Activated CD4-positive, alpha-beta T cell treated with anti-CD3 and anti-CD28 coated beads, Interleukin-2, amount 10 ng/mL, durations not matched to agents 24 days and 14 days (primary cell): Measurements from ENCODE around the gene TUBB1. TPM values are rescaled to one million over a fixed set of nuclear protein-coding genes. Genes with fewer than 3 reads are reported as not detected.
A peak's percentile ranks its signal among the peaks of the same experiment; 100 is the strongest.

Experiments
- DNase-seq: peaks from one replicate; pipeline ENCODE4 v3.0.0; 2022
- H3K27ac Mint-ChIP-seq: one replicate; pipeline ENCODE4 v1.8.0; 2022; ENCODE audit warnings: mild to moderate bottlenecking, mixed read lengths
- H3K27me3 Mint-ChIP-seq: one replicate; pipeline ENCODE4 v1.8.0; 2022; ENCODE audit warnings: mixed read lengths
- H3K36me3 Mint-ChIP-seq: one replicate; pipeline ENCODE4 v1.8.0; 2022; ENCODE audit warnings: low read depth, mild to moderate bottlenecking, mixed read lengths
- H3K4me1 Mint-ChIP-seq: one replicate; pipeline ENCODE4 v1.8.0; 2021; ENCODE audit warnings: mixed read lengths
- H3K4me3 Mint-ChIP-seq: one replicate; pipeline ENCODE4 v1.8.0; 2022; ENCODE audit warnings: mild to moderate bottlenecking, moderate library complexity, mixed read lengths
- H3K9me3 Mint-ChIP-seq: one replicate; pipeline ENCODE4 v1.8.0; 2021; ENCODE audit warnings: mixed read lengths
- intact Hi-C: fragments of 100-400 bp; cut with micrococcal nuclease; formaldehyde crosslinking; loops from one replicate; pipeline ENCODE4 v1.15.1; 2023
- total RNA-seq: library from RNA; stranded (reverse); gene quantifications from 2 replicates; pipeline ENCODE4 v1.2.3, GENCODE V29; 2022

The TUBB1 gene
- total RNA-seq, 1 donor from 2014 or later, result not detected

GRCh38 chr20:58995461-58996225 lies 23.6 kb upstream of the TUBB1 start:
- peaks cover 67% of the 10 kb centered on the region for H3K36me3 Mint-ChIP-seq
- H3K4me3 Mint-ChIP-seq, result no peak overlapping the region
- peak overlapping the region; percentile 62 for H3K27ac Mint-ChIP-seq
- intact Hi-C loops, result no loop called here
- no peaks in the 10 kb centered on the region for H3K27me3 Mint-ChIP-seq
- DNase-seq, result no peak
- peaks cover 4% of the 10 kb centered on the region for H3K4me1 Mint-ChIP-seq
- no peaks in the 10 kb centered on the region for H3K9me3 Mint-ChIP-seq

GRCh38 chr20:58996226-58996611 lies 23.0 kb upstream of the TUBB1 start:
- intact Hi-C loops, result no loop called here
- H3K36me3 Mint-ChIP-seq, result peaks cover 66% of the 10 kb centered on the region
- peaks cover 4% of the 10 kb centered on the region for H3K4me1 Mint-ChIP-seq
- H3K4me3 Mint-ChIP-seq, result no peak overlapping the region
- H3K27me3 Mint-ChIP-seq, result no peaks in the 10 kb centered on the region
- no peak overlapping the region for H3K27ac Mint-ChIP-seq
- DNase-seq, result no peak
- H3K9me3 Mint-ChIP-seq, result no peaks in the 10 kb centered on the region

DNA sequence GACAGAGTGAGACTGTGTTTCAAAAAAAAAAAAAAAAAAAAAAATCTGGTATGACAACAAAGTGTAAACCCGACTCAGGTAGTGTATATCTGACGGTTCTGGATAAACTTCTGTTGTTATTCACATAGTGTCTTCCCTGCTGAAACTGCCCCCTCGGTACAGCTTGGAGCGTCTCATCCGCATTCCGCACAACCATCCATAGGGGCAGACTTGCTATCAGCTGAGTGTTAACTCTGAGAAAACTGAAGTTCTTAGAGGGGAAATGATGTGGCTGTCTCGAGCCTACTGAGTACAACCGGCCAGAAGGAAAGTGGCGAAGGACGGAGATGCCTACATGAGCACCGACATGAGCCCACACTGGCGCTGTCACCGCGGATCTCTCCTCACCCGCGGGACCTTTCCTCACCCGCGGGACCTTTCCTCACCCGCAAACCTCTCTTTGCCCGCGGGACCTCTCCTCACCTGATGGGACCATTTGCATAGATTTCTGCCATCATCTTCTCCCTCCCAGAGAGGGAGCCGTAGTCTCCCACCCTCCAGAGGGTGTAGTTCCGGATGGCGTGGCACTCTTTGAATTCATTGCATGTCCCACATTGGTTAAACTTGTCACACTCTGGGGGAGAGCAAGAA lies 22.0 kb upstream of the TUBB1 start:
- no peaks in the 10 kb centered on the region for H3K9me3 Mint-ChIP-seq
- intact Hi-C loops, result no loop called here
- no peaks in the 10 kb centered on the region for H3K27me3 Mint-ChIP-seq
- DNase-seq, result no peak
- peaks cover 65% of the 10 kb centered on the region for H3K36me3 Mint-ChIP-seq
- H3K4me3 Mint-ChIP-seq, result no peak overlapping the region
- H3K4me1 Mint-ChIP-seq, result peaks cover 4% of the 10 kb centered on the region
- H3K27ac Mint-ChIP-seq, result no peak overlapping the region

GRCh38 chr20:58998656-58999055 lies 20.6 kb upstream of the TUBB1 start:
- peaks cover 9% of the 10 kb centered on the region for H3K4me1 Mint-ChIP-seq
- H3K36me3 Mint-ChIP-seq, result peaks cover 59% of the 10 kb centered on the region
- intact Hi-C loops, result no loop called here

DNA sequence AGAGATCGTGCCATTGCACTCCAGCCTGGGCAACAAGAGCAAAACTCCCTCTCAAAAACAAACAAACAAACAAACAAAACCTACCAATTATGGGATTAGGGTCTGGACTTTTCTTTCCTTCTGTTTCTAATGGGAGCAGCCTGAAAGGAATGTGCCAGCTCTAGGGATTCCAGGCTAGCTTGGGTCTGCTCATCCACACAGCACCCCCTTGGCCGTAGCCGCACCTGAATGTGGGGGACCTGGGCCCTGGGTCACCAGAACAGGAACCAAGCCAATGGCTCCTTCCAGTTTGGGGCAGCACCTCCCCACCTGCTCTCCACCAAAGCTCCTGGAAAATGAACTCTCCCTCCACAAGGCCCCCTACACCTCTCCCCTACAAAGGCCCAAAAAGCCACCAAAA lies 18.9 kb upstream of the TUBB1 start:
- intact Hi-C loops, result no loop called here
- DNase-seq, result no peak
- no peaks in the 10 kb centered on the region for H3K9me3 Mint-ChIP-seq
- peaks cover 23% of the 10 kb centered on the region for H3K4me1 Mint-ChIP-seq
- H3K27me3 Mint-ChIP-seq, result no peaks in the 10 kb centered on the region
- peaks cover 52% of the 10 kb centered on the region for H3K36me3 Mint-ChIP-seq
- no peak overlapping the region for H3K27ac Mint-ChIP-seq
- H3K4me3 Mint-ChIP-seq, result no peak overlapping the region

More at GRCh38 chr20:58998656-58999055, 20.6 kb upstream of the TUBB1 start:
- H3K4me3 Mint-ChIP-seq, result no peak overlapping the region
- no peaks in the 10 kb centered on the region for H3K9me3 Mint-ChIP-seq
- no peaks in the 10 kb centered on the region for H3K27me3 Mint-ChIP-seq
- DNase-seq, result no peak
- H3K27ac Mint-ChIP-seq, result no peak overlapping the region

DNA sequence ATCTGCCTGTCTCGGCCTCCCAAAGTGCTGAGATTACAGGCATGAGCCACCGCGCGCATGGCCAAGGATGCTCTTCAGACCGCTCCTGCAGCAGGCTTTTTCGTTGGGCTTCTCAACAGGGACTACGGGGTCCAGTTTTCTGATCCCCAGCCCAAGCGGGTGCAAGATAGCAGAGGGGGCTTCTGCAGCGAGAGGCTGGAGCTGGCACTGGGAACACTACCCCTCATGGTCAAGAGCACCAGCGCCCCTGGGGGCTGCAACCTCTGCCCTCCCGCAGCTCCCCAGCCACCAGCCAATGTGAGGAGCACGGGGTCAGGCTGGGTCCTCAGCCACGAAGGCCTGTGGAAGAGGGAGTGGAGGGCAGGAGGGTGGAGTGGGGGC lies 18.2 kb upstream of the TUBB1 start:
- no peak overlapping the region for H3K27ac Mint-ChIP-seq
- H3K4me1 Mint-ChIP-seq, result peaks cover 30% of the 10 kb centered on the region
- intact Hi-C loops, result no loop called here
- H3K4me3 Mint-ChIP-seq, result no peak overlapping the region
- DNase-seq, result no peak
- H3K9me3 Mint-ChIP-seq, result no peaks in the 10 kb centered on the region
- H3K36me3 Mint-ChIP-seq, result peaks cover 44% of the 10 kb centered on the region
- H3K27me3 Mint-ChIP-seq, result no peaks in the 10 kb centered on the region

DNA sequence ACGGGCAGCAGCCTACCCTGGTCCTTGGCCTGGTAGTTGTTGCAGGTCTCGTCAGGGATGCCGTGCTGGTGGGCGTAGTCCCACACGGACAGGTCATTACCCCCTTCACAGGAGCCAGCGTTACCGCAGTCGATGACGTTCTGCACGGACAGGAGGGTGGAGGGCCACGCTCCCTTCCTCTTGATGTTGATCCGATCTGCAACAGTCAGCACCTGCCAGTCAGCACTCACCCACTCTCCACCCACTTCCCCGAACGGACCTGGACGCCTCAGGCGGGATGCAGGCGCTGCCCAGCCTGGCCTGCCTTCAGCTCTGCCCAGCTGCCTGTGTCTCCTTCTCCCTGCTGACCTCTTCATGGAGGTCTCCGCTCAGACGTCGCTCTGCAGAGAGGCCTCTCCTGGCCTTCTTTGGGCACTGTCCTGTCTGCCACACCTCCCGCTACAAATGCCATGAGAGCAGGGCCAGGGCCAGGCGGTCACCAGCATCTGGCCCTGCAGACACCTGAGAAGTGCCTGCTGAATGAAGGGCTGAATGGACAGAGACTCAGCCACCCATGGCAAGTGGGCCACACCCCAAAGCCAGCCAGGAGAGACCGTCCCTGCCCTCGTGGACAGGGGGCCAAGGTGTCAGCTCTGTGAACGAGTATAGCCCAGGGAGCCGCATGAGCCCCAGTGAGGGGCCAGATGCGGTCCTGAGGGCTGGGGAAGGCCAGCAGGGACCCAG lies 17.6 kb upstream of the TUBB1 start:
- peaks cover 31% of the 10 kb centered on the region for H3K4me1 Mint-ChIP-seq
- no peak for DNase-seq
- H3K4me3 Mint-ChIP-seq, result no peak overlapping the region
- no peak overlapping the region for H3K27ac Mint-ChIP-seq
- H3K36me3 Mint-ChIP-seq, result peaks cover 39% of the 10 kb centered on the region
- H3K9me3 Mint-ChIP-seq, result no peaks in the 10 kb centered on the region
- H3K27me3 Mint-ChIP-seq, result no peaks in the 10 kb centered on the region
- intact Hi-C loops, result no loop called here

DNA sequence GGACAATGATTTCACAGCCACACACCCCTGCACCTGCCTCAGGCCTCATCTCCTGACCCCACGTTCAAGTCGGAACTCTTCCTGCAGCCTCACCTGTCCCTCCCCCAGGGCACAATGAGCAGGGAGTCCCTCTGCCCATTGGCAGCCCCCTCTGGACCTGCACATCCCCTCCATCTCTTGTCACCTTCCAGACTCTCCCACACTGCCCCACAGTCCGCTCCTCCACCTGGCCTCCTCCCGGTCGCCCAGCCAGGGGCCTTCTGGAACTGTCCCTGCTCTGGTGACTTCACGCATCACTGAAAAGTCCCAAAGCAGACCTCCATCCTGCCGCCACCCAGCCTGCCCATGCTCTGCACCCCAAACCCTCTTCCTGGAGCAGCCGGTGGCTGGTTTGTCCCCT lies 16.8 kb upstream of the TUBB1 start:
- peaks cover 31% of the 10 kb centered on the region for H3K36me3 Mint-ChIP-seq
- no peak overlapping the region for H3K4me3 Mint-ChIP-seq
- intact Hi-C loops, result no loop called here
- no peaks in the 10 kb centered on the region for H3K27me3 Mint-ChIP-seq
- H3K4me1 Mint-ChIP-seq, result peaks cover 31% of the 10 kb centered on the region
- H3K27ac Mint-ChIP-seq, result no peak overlapping the region
- DNase-seq, result no peak
- H3K9me3 Mint-ChIP-seq, result no peaks in the 10 kb centered on the region

GRCh38 chr20:59002874-59003399 lies 16.3 kb upstream of the TUBB1 start:
- Mint-ChIP-seq H3K27me3 (no peaks in the 10 kb centered on the region), H3K9me3 (no peaks in the 10 kb centered on the region)
- intact Hi-C loops, result no loop called here

DNA sequence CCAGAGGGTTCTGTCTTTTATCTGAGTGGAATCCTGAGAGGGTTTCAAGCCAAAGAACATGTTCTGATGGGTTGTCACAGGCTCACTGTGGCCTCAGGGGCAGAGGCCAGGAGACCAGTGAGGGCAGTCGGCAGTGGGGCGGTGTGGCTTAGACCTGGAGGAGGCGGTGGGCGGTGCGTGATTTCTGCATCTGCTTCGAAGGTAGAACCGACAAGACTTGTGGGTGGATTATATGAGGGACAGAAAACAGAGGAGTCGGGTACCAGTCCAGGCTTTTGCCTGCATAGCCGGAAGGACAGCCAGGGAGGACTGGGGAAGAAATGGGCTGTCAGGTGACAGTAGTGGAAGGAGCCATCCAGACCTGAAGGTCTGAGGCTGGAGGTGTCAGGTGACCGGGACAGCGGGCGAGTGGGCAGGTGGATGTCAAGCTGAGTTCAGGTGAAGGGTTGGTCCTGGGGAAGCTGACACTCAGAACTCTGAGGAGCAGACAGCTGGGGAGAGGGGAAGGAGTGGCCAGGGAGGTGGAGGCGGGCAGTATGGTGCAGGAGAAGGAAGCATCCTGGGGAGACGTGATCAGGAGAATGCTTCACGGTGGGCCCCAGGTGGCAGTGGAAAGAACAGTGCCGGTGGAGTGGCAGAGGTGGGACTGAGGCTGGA lies 15.3 kb upstream of the TUBB1 start:
- Mint-ChIP-seq H3K36me3 (peaks cover 26% of the 10 kb centered on the region), H3K27ac (peak overlapping the region; percentile 91)
- intact Hi-C loops, result no loop called here

More at GRCh38 chr20:59002874-59003399, 16.3 kb upstream of the TUBB1 start:
- peaks cover 33% of the 10 kb centered on the region for H3K4me1 Mint-ChIP-seq
- peak overlapping the region; percentile 41 for H3K27ac Mint-ChIP-seq
- no peak for DNase-seq
- H3K4me3 Mint-ChIP-seq, result no peak overlapping the region
- H3K36me3 Mint-ChIP-seq, result peaks cover 28% of the 10 kb centered on the region

GRCh38 chr20:59004493-59004762 lies 14.8 kb upstream of the TUBB1 start:
- H3K27me3 Mint-ChIP-seq, result no peaks in the 10 kb centered on the region
- intact Hi-C loops, result no loop called here
- H3K36me3 Mint-ChIP-seq, result peaks cover 26% of the 10 kb centered on the region
- peak overlapping the region; percentile 89 for H3K4me3 Mint-ChIP-seq
- no peaks in the 10 kb centered on the region for H3K9me3 Mint-ChIP-seq
- H3K27ac Mint-ChIP-seq, result peak overlapping the region; percentile 91
- H3K4me1 Mint-ChIP-seq, result peaks cover 33% of the 10 kb centered on the region
- DNase-seq, result no peak

More for the DNA sequence above, 15.3 kb upstream of the TUBB1 start:
- Mint-ChIP-seq H3K4me1 (peaks cover 33% of the 10 kb centered on the region), H3K9me3 (no peaks in the 10 kb centered on the region), H3K27me3 (no peaks in the 10 kb centered on the region), H3K4me3 (peak overlapping the region; percentile 89)
- no peak for DNase-seq

DNA sequence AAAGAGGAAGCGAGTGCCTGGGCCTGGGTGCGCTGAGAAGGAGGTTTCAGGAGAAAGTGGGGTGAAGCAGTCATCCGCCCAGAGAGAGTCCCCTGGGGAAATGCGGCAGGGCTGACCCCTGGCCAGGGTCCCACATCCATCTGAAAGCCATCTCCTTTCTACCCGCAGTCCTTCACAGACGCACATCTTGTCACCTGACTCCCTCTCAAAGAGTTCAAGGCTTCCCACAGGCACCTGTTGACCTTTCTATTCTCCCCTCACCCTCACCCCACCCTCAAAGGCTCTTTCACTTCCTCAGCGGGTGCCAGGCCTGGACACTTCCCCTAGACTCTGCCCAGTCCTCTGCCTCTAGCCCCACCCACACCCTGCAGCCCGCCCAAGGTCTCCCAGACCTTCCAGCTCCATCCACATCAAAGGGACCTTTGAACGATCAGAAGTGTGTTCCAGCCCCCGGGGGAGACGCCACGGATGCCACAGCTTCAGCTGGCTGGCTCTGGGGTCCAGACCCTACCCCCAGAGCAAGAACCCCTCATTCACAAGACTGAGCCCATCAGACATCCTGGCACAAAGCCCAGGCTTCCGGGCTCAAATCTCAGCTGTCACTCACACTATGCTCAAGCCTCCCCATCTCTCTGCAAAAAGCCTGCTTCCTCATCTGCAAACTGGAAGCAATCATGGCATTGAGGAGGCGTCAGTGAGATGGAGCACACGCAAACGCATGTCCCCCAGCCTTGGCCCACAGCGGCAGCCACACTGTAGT lies 14.3 kb upstream of the TUBB1 start:
- Mint-ChIP-seq H3K27ac (peak overlapping the region; percentile 91), H3K4me1 (peaks cover 35% of the 10 kb centered on the region), H3K36me3 (peaks cover 26% of the 10 kb centered on the region), H3K27me3 (no peaks in the 10 kb centered on the region), H3K9me3 (no peaks in the 10 kb centered on the region), H3K4me3 (peak overlapping the region; percentile 89)
- intact Hi-C loops, result no loop called here
- DNase-seq, result peak; percentile 81

GRCh38 chr20:59005523-59006166 lies 13.6 kb upstream of the TUBB1 start:
- Mint-ChIP-seq H3K27me3 (no peaks in the 10 kb centered on the region), H3K4me3 (peak overlapping the region; percentile 89), H3K9me3 (no peaks in the 10 kb centered on the region), H3K4me1 (peaks cover 36% of the 10 kb centered on the region), H3K27ac (peak overlapping the region; percentile 91), H3K36me3 (peaks cover 22% of the 10 kb centered on the region)
- no peak for DNase-seq
- intact Hi-C loops, result loop anchor here (2.0 kb wide), 1 partner anchor 25 kb away; the partner anchor contains the start of gene NELFCD
